Esophagus squamous epithelium (tissue), 5 donors: ENCODE measurements around the gene EEF1AKMT3. TPM values are rescaled to one million over a fixed set of nuclear protein-coding genes. Genes with fewer than 3 reads are reported as not detected.
A peak's percentile ranks its signal among the peaks of the same experiment; 100 is the strongest.

Source experiments
- DNase-seq: peaks from one replicate; lab custom pipeline; 2025; lab: John Stamatoyannopoulos, UW
- H3K27ac ChIP-seq, 4 donors: fragments of 200-600 bp; sonication (generic); one replicate each; pipeline ENCODE4 v1.5.1; 2016 to 2019; ENCODE audit warnings: mild to moderate bottlenecking in 1 of 4
- H3K27me3 ChIP-seq, 4 donors: fragments of 200-600 bp; sonication (generic); 1 replicate in 3 of 4; 2 replicates in 1 of 4; pipeline versions ENCODE4 v1.5.1 to v1.6.0; 2017 to 2021; ENCODE audit warnings: antibody characterized with exemption in 1 of 4
- H3K36me3 ChIP-seq, 3 donors: fragments of 200-600 bp; sonication (generic); one replicate each; pipeline ENCODE4 v1.5.1; 2016 to 2019
- H3K4me1 ChIP-seq, 3 donors: fragments of 200-600 bp; sonication (generic); one replicate each; pipeline ENCODE4 v1.5.1; 2017 to 2019
- H3K4me3 ChIP-seq, 4 donors: fragments of 200-600 bp; sonication (generic); 1 replicate in 3 of 4; 2 replicates in 1 of 4; pipeline ENCODE4 v1.5.1; 2016 to 2019; ENCODE audit warnings: mild to moderate bottlenecking in 2 of 4, moderate library complexity in 1 of 4
- H3K9me3 ChIP-seq, 3 donors: fragments of 200-600 bp; sonication (generic); one replicate each; pipeline ENCODE4 v1.5.1; 2016 to 2019
- POLR2A ChIP-seq, 4 donors: fragments of 450-650 bp; IDR thresholded peaks; one replicate each; pipeline ENCODE4 v1.6.1; 2017; ENCODE audit warnings: antibody characterized with exemption in 4 of 4, mild to moderate bottlenecking in 4 of 4, moderate library complexity in 3 of 4
- WGBS, 2 donors: methylation state at CpG; one replicate each; pipeline ENCODE4 v1.1.5; 2018; 5-methylcytosine and 5-hydroxymethylcytosine counted together
- intact Hi-C: fragments of 100-400 bp; cut with DNase I; formaldehyde crosslinking; loops from one replicate; pipeline ENCODE4 v1.15.0; 2022
- total RNA-seq, 4 donors: library from RNA; depleted of rRNA; stranded (reverse); fragments of >200 nt; gene quantifications; one replicate each; pipeline ENCODE4 v1.1.0, GENCODE V29; 2016
- TF ChIP-seq, protein P1 (sequence below), 6 experiments: fragments of 450-650 bp in 4 of 6; fragments of 200-600 bp in 2 of 6; sonication (generic) in 2 of 6; IDR thresholded peaks; one replicate each; pipeline ENCODE4 v1.5.1; 2016 to 2019; ENCODE audit warnings: antibody characterized with exemption in 6 of 6, mild to moderate bottlenecking in 4 of 6, moderate library complexity in 4 of 6
- donor health status: DM: yes; HTN: yes; CAD: no.

Gene EEF1AKMT3
- total RNA-seq, 4 donors from 2014 or later: 2.6 to 7.6 (median 3.7) TPM

GRCh38 chr12:57783466-57783801, 11.0 kb downstream of the EEF1AKMT3 start:
- whole genome bisulfite sequencing, 2 donors: 77 to 80% methylated on average over 9 to 11 of the region's 12 CpGs
- H3K4me3 ChIP-seq: peak overlapping the region; percentile 73 to 95 (median 94)

GRCh38 chr12:57783861-57784260, 11.4 kb downstream of the EEF1AKMT3 start:
- 87 to 93% methylated on average over 11 of the region's 11 CpGs for WGBS, 2 donors
- H3K4me1 ChIP-seq: peaks cover 10 to 25% (median 16%) of the 10 kb centered on the region in 3 donors
- no peaks in the 10 kb centered on the region for H3K9me3 ChIP-seq
- no peaks in the 10 kb centered on the region for H3K27me3 ChIP-seq
- peaks cover 0 to 68% (median 0%) of the 10 kb centered on the region in 3 donors for H3K36me3 ChIP-seq
- H3K27ac ChIP-seq: no peak overlapping the region
- no peak for TF ChIP-seq POLR2A (IDR thresholded peaks at IDR 0.05)
- TF ChIP-seq, protein P1, sequence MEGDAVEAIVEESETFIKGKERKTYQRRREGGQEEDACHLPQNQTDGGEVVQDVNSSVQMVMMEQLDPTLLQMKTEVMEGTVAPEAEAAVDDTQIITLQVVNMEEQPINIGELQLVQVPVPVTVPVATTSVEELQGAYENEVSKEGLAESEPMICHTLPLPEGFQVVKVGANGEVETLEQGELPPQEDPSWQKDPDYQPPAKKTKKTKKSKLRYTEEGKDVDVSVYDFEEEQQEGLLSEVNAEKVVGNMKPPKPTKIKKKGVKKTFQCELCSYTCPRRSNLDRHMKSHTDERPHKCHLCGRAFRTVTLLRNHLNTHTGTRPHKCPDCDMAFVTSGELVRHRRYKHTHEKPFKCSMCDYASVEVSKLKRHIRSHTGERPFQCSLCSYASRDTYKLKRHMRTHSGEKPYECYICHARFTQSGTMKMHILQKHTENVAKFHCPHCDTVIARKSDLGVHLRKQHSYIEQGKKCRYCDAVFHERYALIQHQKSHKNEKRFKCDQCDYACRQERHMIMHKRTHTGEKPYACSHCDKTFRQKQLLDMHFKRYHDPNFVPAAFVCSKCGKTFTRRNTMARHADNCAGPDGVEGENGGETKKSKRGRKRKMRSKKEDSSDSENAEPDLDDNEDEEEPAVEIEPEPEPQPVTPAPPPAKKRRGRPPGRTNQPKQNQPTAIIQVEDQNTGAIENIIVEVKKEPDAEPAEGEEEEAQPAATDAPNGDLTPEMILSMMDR (IDR thresholded peaks at IDR 0.05): no peak
- DNase-seq: no peak
- intact Hi-C loops: loop anchor here (10.0 kb wide), 1 partner anchor 51 kb away; no protein-coding TSS in a partner anchor
- H3K4me3 ChIP-seq: peak overlapping the region in 2 of 4 donors; percentile 95

More at GRCh38 chr12:57783466-57783801, 11.0 kb downstream of the EEF1AKMT3 start:
- H3K36me3 ChIP-seq: peaks cover 0 to 64% (median 0%) of the 10 kb centered on the region in 3 donors
- intact Hi-C loops: loop anchor here (10.0 kb wide), 1 partner anchor 51 kb away; no protein-coding TSS in a partner anchor
- no peaks in the 10 kb centered on the region for H3K27me3 ChIP-seq
- H3K27ac ChIP-seq: peak overlapping the region in 3 of 4 donors; percentile 70 to 88 (median 84)
- no peak for DNase-seq
- no peaks in the 10 kb centered on the region for H3K9me3 ChIP-seq
- peaks cover 10 to 25% (median 16%) of the 10 kb centered on the region in 3 donors for H3K4me1 ChIP-seq
- TF ChIP-seq, protein P1 (IDR thresholded peaks at IDR 0.05): no peak
- TF ChIP-seq POLR2A (IDR thresholded peaks at IDR 0.05): no peak

GRCh38 chr12:57793920-57794319, 21.5 kb downstream of the EEF1AKMT3 start:
- Histone ChIP-seq H3K27ac (no peak overlapping the region), H3K9me3 (no peaks in the 10 kb centered on the region), H3K27me3 (no peaks in the 10 kb centered on the region), H3K4me1 (peaks cover 0 to 24% (median 0%) of the 10 kb centered on the region in 3 donors), H3K4me3 (no peak overlapping the region), H3K36me3 (peaks cover 4 to 100% (median 19%) of the 10 kb centered on the region in 3 donors)
- no peak for TF ChIP-seq POLR2A (IDR thresholded peaks at IDR 0.05)
- TF ChIP-seq, protein P1 (IDR thresholded peaks at IDR 0.05): no peak
- 15 to 24% methylated on average over 1 of the region's 1 CpG for WGBS, 2 donors
- DNase-seq: no peak
- intact Hi-C loops: no loop called here

GRCh38 chr12:57795354-57795753, 22.9 kb downstream of the EEF1AKMT3 start:
- no peak for DNase-seq
- Histone ChIP-seq H3K4me1 (peaks cover 0 to 24% (median 0%) of the 10 kb centered on the region in 3 donors), H3K36me3 (peaks cover 4 to 100% (median 28%) of the 10 kb centered on the region in 3 donors), H3K9me3 (no peaks in the 10 kb centered on the region), H3K4me3 (no peak overlapping the region), H3K27ac (peak overlapping the region in 1 of 4 donors; percentile 48), H3K27me3 (no peaks in the 10 kb centered on the region)
- intact Hi-C loops: no loop called here
- TF ChIP-seq POLR2A (IDR thresholded peaks at IDR 0.05): no peak
- TF ChIP-seq, protein P1 (IDR thresholded peaks at IDR 0.05): no peak
- WGBS, 2 donors: 55 to 66% methylated on average over 6 of the region's 6 CpGs

GRCh38 chr12:57796996-57797395, 24.6 kb downstream of the EEF1AKMT3 start:
- DNase-seq: no peak
- 96 to 100% methylated on average over 1 of the region's 1 CpG for WGBS, 2 donors
- peaks cover 8 to 100% (median 38%) of the 10 kb centered on the region in 3 donors for H3K36me3 ChIP-seq
- no peak overlapping the region for H3K4me3 ChIP-seq
- intact Hi-C loops: no loop called here
- no peaks in the 10 kb centered on the region for H3K27me3 ChIP-seq
- H3K27ac ChIP-seq: no peak overlapping the region
- no peak for TF ChIP-seq POLR2A (IDR thresholded peaks at IDR 0.05)
- TF ChIP-seq, protein P1 (IDR thresholded peaks at IDR 0.05): no peak
- H3K9me3 ChIP-seq: no peaks in the 10 kb centered on the region
- H3K4me1 ChIP-seq: peaks cover 0 to 24% (median 0%) of the 10 kb centered on the region in 3 donors
